ENCODE results near the gene GTF2H4.
A peak's percentile ranks its signal among the peaks of the same experiment; 100 is the strongest.

The GTF2H4 gene

GRCh38 chr6:30883685-30884520 is 24.1 kb upstream of the GTF2H4 start, which contains the start of gene DDR1:
Gene DDR1, plus strand, starts transcription at chr6:30884519. Its CDS starts 4,211 bp downstream, at chr6:30888730.
- no peak within 1 kb of the TSS for H3K27ac ChIP-seq (ENCODE audit: low read length)
- H3K27me3 ChIP-seq (ENCODE audit: low read depth, low read length), result no peaks in the 10 kb centered on the region; the same call in 1 of the 2 replicates
- H3K4me1 ChIP-seq (ENCODE audit: low read length), result peaks cover 33% of the 10 kb centered on the region
- H3K9ac ChIP-seq (ENCODE audit: low read length), result peak within 1 kb of the TSS; percentile 63
- no peaks in the 10 kb centered on the region for H3K36me3 ChIP-seq (replicated peaks; ENCODE audit: low read depth, low read length)
- H2AFZ ChIP-seq (ENCODE audit: low read depth, low read length), result 0 out of 2 replicates have a peak within 1 kb of the TSS, but pooled peaks have one; percentile 28
- no peaks in the 10 kb centered on the region for H4K20me1 ChIP-seq (ENCODE audit: insufficient read depth, low read length)
- peak within 1 kb of the TSS; percentile 98 for H3K4me2 ChIP-seq (ENCODE audit: low read length)
- no peaks in the 10 kb centered on the region for H3K79me2 ChIP-seq (ENCODE audit: low read length)
- peak within 1 kb of the TSS; percentile 83 for H3K4me3 ChIP-seq (ENCODE audit: low read length)
- no peaks in the 10 kb centered on the region for H3K9me3 ChIP-seq (ENCODE audit: insufficient read depth, low read length)
- TF ChIP-seq EZH2phosphoT487 (IDR thresholded peaks at IDR 0.05; ENCODE audit: low read depth) (no peak), CTCF (IDR thresholded peaks at IDR 0.05; ENCODE audit: low read depth, low read length) (no peak)

- Histone ChIP-seq H3K27me3 (ENCODE audit: low read depth, low read length) (no peaks in the 10 kb centered on the region; the same call in 1 of the 2 replicates), H2AFZ (ENCODE audit: low read depth, low read length) (0 out of 2 replicates have a peak overlapping the region, but pooled peaks have one; percentile 28), H4K20me1 (ENCODE audit: insufficient read depth, low read length) (no peaks in the 10 kb centered on the region), H3K4me3 (ENCODE audit: low read length) (peak overlapping the region; percentile 83), H3K4me2 (ENCODE audit: low read length) (peak overlapping the region; percentile 98), H3K79me2 (ENCODE audit: low read length) (no peaks in the 10 kb centered on the region), H3K4me1 (ENCODE audit: low read length) (peaks cover 30% of the 10 kb centered on the region), H3K9me3 (ENCODE audit: insufficient read depth, low read length) (no peaks in the 10 kb centered on the region), H3K27ac (ENCODE audit: low read length) (no peak overlapping the region), H3K9ac (ENCODE audit: low read length) (peak overlapping the region; percentile 63), H3K36me3 (replicated peaks; ENCODE audit: low read depth, low read length) (no peaks in the 10 kb centered on the region)
- no peak for TF ChIP-seq CTCF (IDR thresholded peaks at IDR 0.05; ENCODE audit: low read depth, low read length)
- TF ChIP-seq EZH2phosphoT487 (IDR thresholded peaks at IDR 0.05; ENCODE audit: low read depth), result no peak
Measured at GRCh38 chr6:30884521-30885480, 23.2 kb upstream of the GTF2H4 start.

- Histone ChIP-seq H3K9me3 (ENCODE audit: insufficient read depth, low read length) (no peaks in the 10 kb centered on the region), H3K79me2 (ENCODE audit: low read length) (no peaks in the 10 kb centered on the region), H3K27me3 (ENCODE audit: low read depth, low read length) (no peaks in the 10 kb centered on the region; the same call in 1 of the 2 replicates), H3K9ac (ENCODE audit: low read length) (no peak overlapping the region), H4K20me1 (ENCODE audit: insufficient read depth, low read length) (no peaks in the 10 kb centered on the region), H3K4me1 (ENCODE audit: low read length) (peaks cover 30% of the 10 kb centered on the region), H3K4me2 (ENCODE audit: low read length) (peak overlapping the region; percentile 98), H2AFZ (ENCODE audit: low read depth, low read length) (no peak overlapping the region), H3K4me3 (ENCODE audit: low read length) (peak overlapping the region; percentile 83), H3K36me3 (replicated peaks; ENCODE audit: low read depth, low read length) (no peaks in the 10 kb centered on the region), H3K27ac (ENCODE audit: low read length) (no peak overlapping the region)
- no peak for TF ChIP-seq EZH2phosphoT487 (IDR thresholded peaks at IDR 0.05; ENCODE audit: low read depth)
- TF ChIP-seq CTCF (IDR thresholded peaks at IDR 0.05; ENCODE audit: low read depth, low read length), result no peak
Measured at GRCh38 chr6:30885481-30885998, 22.5 kb upstream of the GTF2H4 start.

Measured in OCI-LY3 (cell line).